Hepatocyte (in vitro differentiated cells): ENCODE measurements around the gene SLC26A11. TPM values are rescaled to one million over a fixed set of nuclear protein-coding genes. Genes with fewer than 3 reads are reported as not detected.
"Not testable (repeated sequence)": the region's sequence is repeated elsewhere in the genome, so short reads cannot be mapped to it uniquely, and the experiment has no call there.

Source experiments
- DNase-seq: peaks from one replicate; pipeline ENCODE4 v3.0.0-alpha.2; 2016; ENCODE audit warnings: low spot score
- H2AFZ ChIP-seq: fragments of 200-600 bp; sonication (generic); 2 replicates; pipeline ENCODE4 v1.6.0; 2016; ENCODE audit warnings: antibody characterized with exemption, mild to moderate bottlenecking
- H3K27ac ChIP-seq: fragments of 200-600 bp; sonication (generic); 2 replicates; pipeline ENCODE4 v1.5.1; 2016; ENCODE audit warnings: mild to moderate bottlenecking
- H3K27me3 ChIP-seq: fragments of 200-600 bp; sonication (generic); 2 replicates; pipeline ENCODE4 v1.6.1; 2016
- H3K36me3 ChIP-seq: fragments of 200-600 bp; sonication (generic); replicated peaks from 2 replicates; pipeline ENCODE4 v1.5.1; 2016; ENCODE audit warnings: low read depth; ENCODE audit not compliant: insufficient read depth
- H3K4me1 ChIP-seq: fragments of 200-600 bp; sonication (generic); 2 replicates; pipeline ENCODE4 v1.5.1; 2016; ENCODE audit warnings: mild to moderate bottlenecking, moderate library complexity; ENCODE audit not compliant: insufficient read depth
- H3K4me2 ChIP-seq: fragments of 200-600 bp; sonication (generic); 2 replicates; pipeline ENCODE4 v1.6.0; 2016
- H3K4me3 ChIP-seq: fragments of 200-600 bp; sonication (generic); 2 replicates; pipeline ENCODE4 v1.5.1; 2016; ENCODE audit warnings: mild to moderate bottlenecking
- H3K79me2 ChIP-seq: fragments of 200-600 bp; sonication (generic); 2 replicates; pipeline ENCODE4 v1.6.0; 2017; ENCODE audit warnings: mild to moderate bottlenecking
- H3K9me2 ChIP-seq: fragments of 200-600 bp; sonication (generic); replicated peaks from 2 replicates; pipeline ENCODE4 v1.6.0; 2017; ENCODE audit warnings: mild to moderate bottlenecking; ENCODE audit not compliant: insufficient read depth
- H3K9me3 ChIP-seq: fragments of 200-600 bp; sonication (generic); 2 replicates; pipeline ENCODE4 v1.5.1; 2016; ENCODE audit warnings: low read depth, mild to moderate bottlenecking
- H4K20me1 ChIP-seq: fragments of 200-600 bp; sonication (generic); 2 replicates; pipeline ENCODE4 v1.6.0; 2016; ENCODE audit warnings: mild to moderate bottlenecking; ENCODE audit not compliant: insufficient read depth, poor library complexity, severe bottlenecking
- EZH2 ChIP-seq: fragments of 200-600 bp; sonication (generic); IDR thresholded peaks from 2 replicates; pipeline ENCODE4 v1.6.1; 2016; ENCODE audit warnings: antibody characterized with exemption, mild to moderate bottlenecking, borderline replicate concordance
- EZH2phosphoT487 ChIP-seq: fragments of 200-600 bp; sonication (generic); IDR thresholded peaks from one replicate; pipeline ENCODE4 v1.6.1; 2018; ENCODE audit warnings: antibody characterized with exemption, mild to moderate bottlenecking, low read depth, moderate library complexity; ENCODE audit not compliant: unreplicated experiment, severe bottlenecking
- WGBS: methylation state at CpG from one replicate; pipeline ENCODE4 v1.1.6; 2016; ENCODE audit warnings: low lambda C conversion rate; ENCODE audit errors: missing lambda C conversion rate; 5-methylcytosine and 5-hydroxymethylcytosine counted together
- polyA plus RNA-seq: library from polyadenylated mRNA; unstranded; fragments of >200 nt; fragmentation: Nextera tagmentation; extraction: Ambion mirVana; gene quantifications from 2 replicates; pipeline ENCODE4 v1.2.1, GENCODE V29; 2016
- total RNA-seq: library from RNA; depleted of rRNA; stranded (reverse); fragments of >200 nt; gene quantifications from 2 replicates; pipeline ENCODE4 v1.2.3, GENCODE V29; 2014
- TF ChIP-seq, protein P1 (sequence below): fragments of 200-600 bp; sonication (generic); IDR thresholded peaks from 2 replicates; pipeline ENCODE4 v1.5.1; 2016; ENCODE audit warnings: antibody characterized with exemption, mild to moderate bottlenecking; ENCODE audit not compliant: poor library complexity

SLC26A11 gene
- total and polyA plus RNA-seq, 2 experiments from 2014 or later: 17.5 to 24.9 TPM

DNA sequence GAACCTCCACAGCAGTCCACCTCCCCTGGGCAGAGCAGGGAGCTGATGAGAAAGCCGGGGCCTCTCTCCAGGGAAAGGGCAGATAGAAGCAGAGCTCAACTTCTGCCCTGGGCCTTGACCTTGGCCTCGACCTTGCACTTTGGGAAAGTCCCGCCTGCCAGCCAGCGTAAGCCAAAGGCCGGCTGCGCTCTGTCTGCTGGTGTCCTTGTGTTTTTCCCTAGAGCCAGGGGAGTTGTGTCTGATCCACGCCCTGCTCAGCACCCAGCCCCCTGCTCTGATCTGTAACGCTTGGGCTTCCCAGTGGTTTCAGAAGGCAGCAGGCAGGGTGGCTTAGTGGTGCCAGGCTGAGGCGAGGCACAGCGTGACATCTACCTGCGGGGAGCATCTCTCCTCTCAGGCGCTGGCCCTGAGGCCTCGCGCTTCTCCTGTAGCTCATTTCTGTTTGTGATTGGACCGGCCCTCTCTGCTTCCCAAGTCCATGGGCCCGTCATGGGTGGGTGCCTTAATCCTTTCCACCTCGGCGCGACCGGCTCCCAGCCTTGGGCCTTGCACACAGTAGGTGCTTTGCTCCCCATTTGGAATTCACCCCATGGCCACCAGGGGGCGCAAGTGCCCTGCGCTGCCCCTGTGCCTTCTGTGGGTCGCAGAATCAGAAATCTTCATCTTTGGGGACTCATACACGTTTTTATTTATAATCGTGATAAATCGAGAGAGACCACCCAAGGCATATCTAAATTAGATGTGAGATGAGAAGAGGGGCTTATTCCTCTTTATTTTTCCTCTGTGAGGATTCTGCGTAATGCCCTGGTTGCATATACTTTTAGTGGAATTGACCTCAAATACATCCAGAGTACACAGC is 24.3 kb upstream of the SLC26A11 start:
- Histone ChIP-seq H3K79me2 (no peaks in the 10 kb centered on the region), H4K20me1 (no peaks in the 10 kb centered on the region), H3K36me3 (no peaks in the 10 kb centered on the region), H3K9me2 (no peaks in the 10 kb centered on the region), H3K27me3 (no peaks in the 10 kb centered on the region), H3K4me2 (no peak overlapping the region), H3K9me3 (no peaks in the 10 kb centered on the region), H3K27ac (no peak overlapping the region), H2AFZ (no peak overlapping the region), H3K4me3 (no peak overlapping the region), H3K4me1 (peaks cover 3% of the 10 kb centered on the region)
- DNase-seq: no peak
- TF ChIP-seq, protein P1, sequence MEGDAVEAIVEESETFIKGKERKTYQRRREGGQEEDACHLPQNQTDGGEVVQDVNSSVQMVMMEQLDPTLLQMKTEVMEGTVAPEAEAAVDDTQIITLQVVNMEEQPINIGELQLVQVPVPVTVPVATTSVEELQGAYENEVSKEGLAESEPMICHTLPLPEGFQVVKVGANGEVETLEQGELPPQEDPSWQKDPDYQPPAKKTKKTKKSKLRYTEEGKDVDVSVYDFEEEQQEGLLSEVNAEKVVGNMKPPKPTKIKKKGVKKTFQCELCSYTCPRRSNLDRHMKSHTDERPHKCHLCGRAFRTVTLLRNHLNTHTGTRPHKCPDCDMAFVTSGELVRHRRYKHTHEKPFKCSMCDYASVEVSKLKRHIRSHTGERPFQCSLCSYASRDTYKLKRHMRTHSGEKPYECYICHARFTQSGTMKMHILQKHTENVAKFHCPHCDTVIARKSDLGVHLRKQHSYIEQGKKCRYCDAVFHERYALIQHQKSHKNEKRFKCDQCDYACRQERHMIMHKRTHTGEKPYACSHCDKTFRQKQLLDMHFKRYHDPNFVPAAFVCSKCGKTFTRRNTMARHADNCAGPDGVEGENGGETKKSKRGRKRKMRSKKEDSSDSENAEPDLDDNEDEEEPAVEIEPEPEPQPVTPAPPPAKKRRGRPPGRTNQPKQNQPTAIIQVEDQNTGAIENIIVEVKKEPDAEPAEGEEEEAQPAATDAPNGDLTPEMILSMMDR: peak; percentile 83
- TF ChIP-seq EZH2: no peak
- WGBS: 68% methylated on average over 27 of the region's 27 CpGs

DNA sequence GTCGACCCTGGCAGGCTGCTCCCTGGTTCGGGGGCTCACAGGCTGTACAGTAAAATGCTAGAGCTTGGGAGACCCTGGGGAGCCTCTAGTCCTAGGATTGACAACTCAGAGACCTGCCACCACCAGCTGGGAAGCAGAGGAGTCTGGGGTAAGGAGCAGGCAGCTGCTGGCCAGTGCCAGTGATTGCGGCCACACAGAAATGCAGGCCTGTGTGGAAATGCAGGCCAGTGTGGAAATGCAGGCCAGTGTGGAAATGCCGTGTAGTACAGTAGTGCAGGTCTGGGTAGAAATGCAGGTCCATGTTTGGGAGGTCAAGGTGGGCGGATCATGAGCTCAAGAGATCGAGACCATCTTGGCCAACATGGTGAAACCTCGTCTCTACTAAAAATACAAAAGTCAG is 23.6 kb upstream of the SLC26A11 start:
- H3K9me3 ChIP-seq: no peaks in the 10 kb centered on the region
- H3K4me2 ChIP-seq: no peak overlapping the region
- no peaks in the 10 kb centered on the region for H3K27me3 ChIP-seq
- 91% methylated on average over 7 of the region's 7 CpGs for WGBS
- no peak overlapping the region for H3K4me3 ChIP-seq
- H4K20me1 ChIP-seq: no peaks in the 10 kb centered on the region
- no peak overlapping the region for H3K27ac ChIP-seq
- TF ChIP-seq EZH2 (no peak), EZH2phosphoT487 (no peak)
- TF ChIP-seq, protein P1: no peak
- no peaks in the 10 kb centered on the region for H3K9me2 ChIP-seq
- DNase-seq: no peak
- no peak overlapping the region for H2AFZ ChIP-seq
- H3K36me3 ChIP-seq: no peaks in the 10 kb centered on the region
- H3K79me2 ChIP-seq: no peaks in the 10 kb centered on the region
- H3K4me1 ChIP-seq: peaks cover 3% of the 10 kb centered on the region

DNA sequence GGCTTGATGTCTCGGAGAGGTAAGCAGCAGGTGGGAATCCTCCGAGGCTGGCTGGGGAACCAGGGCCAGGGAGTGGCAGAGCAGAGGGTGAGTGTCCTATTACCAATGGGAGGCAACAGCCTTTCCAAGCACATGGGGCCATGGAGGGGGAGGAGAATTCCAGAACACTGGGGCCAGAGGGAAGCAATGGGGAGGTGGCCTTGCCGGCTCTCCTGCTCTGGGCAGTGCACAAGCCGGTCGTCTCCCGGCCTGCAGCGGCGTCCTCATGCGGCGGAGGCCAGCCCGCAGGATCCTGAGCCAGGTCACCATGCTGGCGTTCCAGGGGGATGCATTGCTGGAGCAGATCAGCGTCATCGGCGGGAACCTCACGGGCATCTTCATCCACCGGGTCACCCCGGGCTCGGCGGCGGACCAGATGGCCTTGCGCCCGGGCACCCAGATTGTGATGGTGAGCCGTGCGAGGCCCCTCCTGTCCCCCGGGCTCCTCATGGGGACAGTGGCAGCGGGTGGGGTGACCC is 22.0 kb upstream of the SLC26A11 start:
- no peaks in the 10 kb centered on the region for H3K9me3 ChIP-seq
- H2AFZ ChIP-seq: no peak overlapping the region
- H3K79me2 ChIP-seq: no peaks in the 10 kb centered on the region
- H3K4me1 ChIP-seq: peaks cover 3% of the 10 kb centered on the region
- H3K4me2 ChIP-seq: no peak overlapping the region
- WGBS: 83% methylated on average over 26 of the region's 27 CpGs
- H3K4me3 ChIP-seq: no peak overlapping the region
- H3K9me2 ChIP-seq: no peaks in the 10 kb centered on the region
- H3K36me3 ChIP-seq: no peaks in the 10 kb centered on the region
- no peaks in the 10 kb centered on the region for H3K27me3 ChIP-seq
- peak; percentile 26 for DNase-seq
- TF ChIP-seq EZH2: no peak
- TF ChIP-seq, protein P1: no peak
- no peak for TF ChIP-seq EZH2phosphoT487
- H4K20me1 ChIP-seq: no peaks in the 10 kb centered on the region
- no peak overlapping the region for H3K27ac ChIP-seq

DNA sequence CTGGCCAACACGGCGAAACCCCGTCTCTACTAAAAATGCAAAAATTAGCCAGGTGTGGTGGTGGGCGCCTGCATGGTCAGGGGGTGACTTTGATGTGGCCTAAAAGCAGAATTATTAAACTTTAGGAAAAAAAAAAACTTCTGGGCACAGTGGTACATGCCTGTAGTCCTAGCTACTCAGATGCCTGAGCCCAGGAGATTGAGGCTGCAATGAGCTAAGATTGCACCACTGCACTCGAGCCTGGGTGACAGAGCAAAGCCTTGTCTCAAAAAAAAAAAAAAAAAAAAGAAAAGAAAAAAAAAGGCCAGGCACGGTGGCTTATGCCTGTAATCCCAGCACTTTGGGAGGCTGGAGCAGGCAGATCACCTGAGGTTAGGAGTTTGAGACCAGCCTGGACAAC is 20.9 kb upstream of the SLC26A11 start:
- not testable (repeated sequence) for H3K9me2 ChIP-seq, H3K4me2 ChIP-seq, H3K79me2 ChIP-seq, H4K20me1 ChIP-seq, H3K9me3 ChIP-seq, H2AFZ ChIP-seq, H3K4me3 ChIP-seq, H3K36me3 ChIP-seq, H3K27ac ChIP-seq, DNase-seq, H3K27me3 ChIP-seq, H3K4me1 ChIP-seq
- 85% methylated on average over 6 of the region's 6 CpGs for WGBS
